ENCODE data around the gene GPR68.
"Not testable (repeated sequence)": the region's sequence is repeated elsewhere in the genome, so short reads cannot be mapped to it uniquely, and the experiment has no call there.

Gene GPR68

GRCh38 chr14:91220581-91221000, 23.9 kb downstream of the GPR68 start:
- DNase-seq (ENCODE audit: insufficient read length, low spot score) (no peak), FAIRE-seq (no peak)
- no peak for TF ChIP-seq POLR2A (IDR thresholded peaks at IDR 0.05; ENCODE audit: low read depth, low read length)

DNA sequence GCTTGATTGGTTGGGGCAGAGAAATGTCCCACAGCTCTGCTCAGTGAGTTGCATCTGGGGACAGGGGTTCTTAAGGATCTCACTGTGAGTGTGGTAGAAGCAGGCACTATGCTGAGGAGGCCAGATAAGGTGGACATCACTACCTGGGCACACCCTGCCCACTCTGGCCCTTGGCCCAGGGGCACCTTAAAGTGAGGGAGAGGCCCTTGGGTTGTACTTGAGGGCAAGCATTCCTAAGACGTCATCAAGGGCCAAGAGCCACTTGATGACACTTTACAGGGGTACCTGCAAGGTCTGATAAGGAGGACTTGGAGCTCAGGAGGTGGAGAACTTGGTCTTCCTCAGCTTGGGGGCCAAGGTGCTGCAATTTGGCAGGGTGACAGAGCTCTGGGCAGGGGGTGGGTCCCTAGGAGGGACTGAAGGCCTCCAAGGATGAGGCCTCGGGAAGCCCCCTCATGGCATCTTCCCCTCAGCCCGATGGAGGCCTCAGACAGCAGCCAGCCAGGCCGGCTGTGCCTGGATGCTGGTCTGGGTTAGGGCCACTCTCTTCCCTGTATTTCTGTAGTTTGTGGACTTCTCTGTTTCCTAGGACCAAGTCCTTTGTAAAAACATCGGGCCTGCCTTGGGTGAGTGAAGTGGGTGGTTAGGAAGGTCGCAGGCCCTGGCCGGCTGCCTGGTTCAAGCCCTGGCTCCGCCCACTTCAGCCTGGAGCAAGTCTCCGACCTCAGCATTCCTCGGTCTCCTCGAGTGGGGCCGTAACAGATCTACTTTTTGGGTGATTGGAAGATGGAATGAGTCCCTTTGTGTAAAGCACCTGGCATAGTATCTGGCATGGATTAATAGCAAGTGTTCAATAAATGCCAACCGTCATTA, 24.8 kb downstream of the GPR68 start:
- TF ChIP-seq POLR2A (IDR thresholded peaks at IDR 0.05; ENCODE audit: low read depth, low read length), result no peak
- FAIRE-seq (no peak), DNase-seq (ENCODE audit: insufficient read length, low spot score) (no peak)

GRCh38 chr14:91218014-91218413, 26.5 kb downstream of the GPR68 start:
- no peak for TF ChIP-seq POLR2A (IDR thresholded peaks at IDR 0.05; ENCODE audit: low read depth, low read length)

GRCh38 chr14:91216731-91217226, 27.7 kb downstream of the GPR68 start:
- FAIRE-seq, result no peak
- no peak for TF ChIP-seq POLR2A (IDR thresholded peaks at IDR 0.05; ENCODE audit: low read depth, low read length)

More at GRCh38 chr14:91218014-91218413, 26.5 kb downstream of the GPR68 start:
- DNase-seq (ENCODE audit: insufficient read length, low spot score) (no peak), FAIRE-seq (no peak)

GRCh38 chr14:91215381-91215780, 29.1 kb downstream of the GPR68 start:
- FAIRE-seq, result no peak
- TF ChIP-seq POLR2A (IDR thresholded peaks at IDR 0.05; ENCODE audit: low read depth, low read length), result no peak
- DNase-seq (ENCODE audit: insufficient read length, low spot score), result no peak

More at GRCh38 chr14:91216731-91217226, 27.7 kb downstream of the GPR68 start:
- DNase-seq (ENCODE audit: insufficient read length, low spot score), result no peak

GRCh38 chr14:91214306-91214705, 30.2 kb downstream of the GPR68 start:
- DNase-seq (ENCODE audit: insufficient read length, low spot score) (no peak), FAIRE-seq (no peak)
- no peak for TF ChIP-seq POLR2A (IDR thresholded peaks at IDR 0.05; ENCODE audit: low read depth, low read length)

DNA sequence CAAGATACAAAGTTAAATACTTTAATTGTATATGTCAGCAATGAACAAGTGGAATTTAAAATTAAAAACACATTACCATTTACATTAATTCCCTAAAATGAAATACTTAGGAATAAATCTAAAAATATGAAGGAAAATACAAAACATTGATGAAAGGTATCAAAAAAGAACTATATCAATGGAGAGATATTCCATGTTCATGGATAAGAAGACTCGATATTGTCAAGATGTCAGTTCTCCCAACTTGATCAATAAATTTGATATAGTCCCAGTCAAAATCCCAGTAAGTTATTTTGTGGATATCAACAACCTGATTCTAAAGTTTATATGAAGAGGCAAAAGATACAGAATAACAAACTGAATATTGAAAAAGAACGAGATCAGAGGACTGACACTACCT, 33.5 kb downstream of the GPR68 start:
- TF ChIP-seq POLR2A (IDR thresholded peaks at IDR 0.05; ENCODE audit: low read depth, low read length), result no peak
- no peak for FAIRE-seq
- no peak for DNase-seq (ENCODE audit: insufficient read length, low spot score)

DNA sequence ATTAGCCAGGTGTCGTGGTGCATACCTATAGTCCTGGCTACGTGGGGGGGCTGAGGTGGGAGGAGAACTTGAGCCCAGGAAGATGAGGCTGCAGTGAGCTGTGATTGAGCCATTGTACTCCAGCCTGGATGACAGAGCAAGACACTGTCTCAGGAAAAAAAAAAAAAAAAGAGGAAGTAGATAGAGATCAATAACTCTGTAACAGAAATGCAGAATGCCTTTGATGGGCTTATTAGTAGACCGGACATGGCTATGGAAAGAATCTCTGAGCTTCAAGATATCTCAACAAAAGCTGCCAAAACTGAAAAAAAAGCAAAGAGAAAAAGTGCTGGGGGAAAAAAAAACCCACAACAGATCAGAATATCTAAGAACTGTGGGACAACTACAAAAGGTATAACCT, 37.5 kb downstream of the GPR68 start:
- no peak for TF ChIP-seq POLR2A (IDR thresholded peaks at IDR 0.05; ENCODE audit: low read depth, low read length)
- FAIRE-seq (no peak), DNase-seq (ENCODE audit: insufficient read length, low spot score) (no peak)

DNA sequence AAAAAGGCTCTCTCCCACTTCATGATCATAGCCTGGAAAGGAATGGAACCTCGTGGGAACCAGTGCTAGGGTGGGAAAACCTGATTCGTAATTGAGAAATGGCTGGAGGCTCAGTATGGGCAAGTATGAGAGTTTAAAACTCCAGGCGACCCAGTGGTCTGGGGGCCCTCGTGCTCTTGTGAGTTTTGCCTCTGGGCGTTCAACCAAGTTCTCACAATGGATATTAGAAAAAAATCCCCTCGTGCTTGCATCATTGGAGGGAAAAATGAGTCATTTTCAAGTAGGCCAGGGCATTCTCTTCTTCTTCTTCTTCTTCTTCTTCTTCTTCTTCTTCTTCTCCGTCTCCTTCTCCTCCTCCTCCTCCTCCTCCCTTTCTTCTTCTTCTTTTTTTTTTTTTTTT, 39.0 kb downstream of the GPR68 start:
- no peak for DNase-seq (ENCODE audit: insufficient read length, low spot score)
- no peak for TF ChIP-seq POLR2A (IDR thresholded peaks at IDR 0.05; ENCODE audit: low read depth, low read length)
- FAIRE-seq, result no peak

DNA sequence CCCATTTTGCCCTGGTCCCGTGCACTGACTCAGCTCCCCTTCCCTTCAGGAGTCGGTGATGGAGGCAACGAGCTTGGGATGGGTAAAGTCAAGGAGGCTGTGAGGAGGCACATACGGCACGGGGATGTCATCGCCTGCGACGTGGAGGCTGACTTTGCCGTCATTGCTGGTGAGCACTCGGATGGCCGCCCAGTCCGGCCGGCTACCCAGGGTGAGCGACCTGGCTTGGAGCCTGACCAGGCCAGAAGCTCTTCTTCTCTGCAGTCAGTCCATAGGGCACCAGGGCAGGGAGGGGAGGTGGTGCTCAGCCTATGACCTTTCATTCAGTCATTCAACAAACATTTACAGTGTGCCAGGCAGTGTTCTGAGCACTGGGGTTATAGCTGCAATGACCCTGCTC, 39.8 kb downstream of the GPR68 start:
- DNase-seq (ENCODE audit: insufficient read length, low spot score) (no peak), FAIRE-seq (no peak)
- no peak for TF ChIP-seq POLR2A (IDR thresholded peaks at IDR 0.05; ENCODE audit: low read depth, low read length)

DNA sequence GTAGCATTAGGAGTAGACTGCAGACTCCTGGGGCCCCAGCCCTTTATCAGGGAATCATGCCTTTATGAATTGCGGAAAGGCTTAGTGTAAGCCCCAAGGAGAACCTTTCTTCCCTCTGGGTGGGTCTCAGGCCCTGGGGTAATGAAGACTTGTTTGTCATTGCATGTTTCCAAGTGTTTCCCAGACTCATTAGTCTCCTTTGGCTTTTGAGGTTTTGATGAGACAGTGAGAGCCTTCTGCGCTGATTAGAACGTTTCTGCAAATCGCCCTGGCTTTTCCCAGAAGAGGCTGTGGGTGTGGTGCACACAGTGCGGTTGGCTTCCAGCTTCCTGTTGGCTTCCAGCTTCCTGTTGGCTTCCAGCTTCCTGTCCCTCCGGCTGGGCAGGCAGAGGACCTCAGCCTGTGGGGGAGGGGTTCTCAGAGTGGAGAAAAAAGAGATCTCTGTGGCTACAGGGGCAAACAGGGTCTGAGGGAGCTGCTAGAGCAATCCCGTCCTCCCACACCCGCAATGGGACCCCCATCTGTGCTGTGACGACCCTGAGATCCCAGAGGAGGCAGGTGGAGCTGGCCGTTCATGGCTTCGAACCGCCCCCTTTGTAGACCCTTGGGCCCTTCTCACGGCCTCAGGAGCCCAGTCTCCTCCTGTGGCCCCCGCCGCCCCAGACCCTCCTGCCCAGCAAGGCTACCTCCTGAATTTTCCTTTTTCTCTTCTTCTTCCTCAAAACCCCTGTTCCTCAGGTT, 42.1 kb downstream of the GPR68 start:
- FAIRE-seq (no peak), DNase-seq (ENCODE audit: insufficient read length, low spot score) (no peak)
- TF ChIP-seq POLR2A (IDR thresholded peaks at IDR 0.05; ENCODE audit: low read depth, low read length), result no peak

DNA sequence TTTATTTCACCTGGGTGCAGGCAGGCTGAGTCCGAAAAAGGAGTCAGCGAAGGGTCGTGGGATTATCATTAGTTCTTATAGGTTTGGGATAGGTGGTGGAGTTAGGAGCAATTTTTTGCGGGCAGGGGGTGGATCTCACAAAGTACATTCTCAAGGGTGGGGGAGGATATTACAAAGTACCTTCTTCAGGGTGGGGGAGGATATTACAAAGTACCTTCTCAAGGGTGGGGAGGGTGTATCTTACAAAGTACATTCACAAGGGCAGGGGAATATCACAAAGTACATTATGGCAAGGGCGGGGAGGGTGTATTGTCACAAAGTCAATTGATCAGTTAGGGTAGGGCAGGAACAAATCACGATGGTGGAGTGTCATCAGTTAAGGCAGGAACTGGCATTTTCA, 43.7 kb downstream of the GPR68 start:
- not testable (repeated sequence) for FAIRE-seq; DNase-seq (ENCODE audit: insufficient read length, low spot score)

GRCh38 chr14:91197631-91198030, 46.9 kb downstream of the GPR68 start:
- FAIRE-seq (no peak), DNase-seq (ENCODE audit: insufficient read length, low spot score) (no peak)
- no peak for TF ChIP-seq POLR2A (IDR thresholded peaks at IDR 0.05; ENCODE audit: low read depth, low read length)

DNA sequence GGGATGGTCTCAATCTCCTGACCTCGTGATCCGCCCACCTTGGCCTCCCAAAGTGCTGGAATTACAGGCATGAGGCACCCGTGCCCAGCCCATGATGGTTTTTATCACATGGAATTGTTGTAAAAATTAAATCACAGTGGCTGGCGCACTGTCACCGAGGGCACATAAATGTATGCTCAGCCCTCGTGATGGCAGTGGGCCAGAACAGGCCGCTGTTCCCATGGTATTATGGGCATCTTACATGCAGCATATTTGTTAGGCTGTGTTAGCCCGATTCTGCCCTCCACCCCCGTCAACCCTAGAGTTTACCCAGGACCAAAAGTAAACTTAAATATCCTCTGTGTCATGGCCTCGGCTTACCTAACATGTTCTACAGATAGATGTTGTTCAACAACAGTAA, 48.6 kb downstream of the GPR68 start:
- no peak for FAIRE-seq
- DNase-seq (ENCODE audit: insufficient read length, low spot score), result no peak
- no peak for TF ChIP-seq POLR2A (IDR thresholded peaks at IDR 0.05; ENCODE audit: low read depth, low read length)
